K562 (cell line): ENCODE data around the gene OSM. TPM values are rescaled to one million over a fixed set of nuclear protein-coding genes. Genes with fewer than 3 reads are reported as not detected.
A peak's percentile ranks its signal among the peaks of the same experiment; 100 is the strongest.

Experiments
- ATAC-seq: fragments of 200-7000 bp; cut with Tn5 transposase; 3 replicates; pipeline ENCODE4 v1.9.1; 2020; ENCODE audit warnings: moderate library complexity
- BruUV-seq: library from RNA; stranded (reverse); fragments of 400-500 nt; replicated peaks from 2 replicates; lab custom pipeline; 2021; lab: Mats Ljungman, UMichigan
- CTCF ChIA-PET: fragments of 300-600 bp; formaldehyde crosslinking; extraction: SDS; loops from one replicate; lab custom pipeline; 2021; ENCODE audit warnings: low intra/inter-chr PET ratio; lab: Yijun Ruan, JAX
- POLR2A ChIA-PET: fragments of 300-600, 350-650 bp; sonication (Branson Sonifier 250); formaldehyde crosslinking; extraction: SDS; loops from one replicate; lab custom pipeline; 2021; ENCODE audit warnings: antibody characterized with exemption, inconsistent platforms; lab: Yijun Ruan, JAX
- DNase-seq, 4 experiments: peaks; one replicate each; pipeline versions ENCODE4 v3.0.0 to v3.0.0-alpha.2; 2011 to 2018; ENCODE audit warnings: low spot score in 3 of 4, mixed read lengths in 3 of 4; ENCODE audit errors: extremely low read depth in 1 of 4
- FAIRE-seq: peaks from 2 replicates; lab custom pipeline; 2011; peaks lifted over from hg19 to GRCh38; lab: Jason Lieb, UNC
- H2AFZ ChIP-seq: 2 replicates; pipeline ENCODE4 v1.6.0; 2011; ENCODE audit warnings: low read depth, low read length, control low read depth, inconsistent platforms
- H3K27ac ChIP-seq: fragments of 200-600 bp; 3 replicates; pipeline ENCODE4 v1.8.0; 2011; ENCODE audit warnings: low read depth, mild to moderate bottlenecking, control low read depth, inconsistent platforms, low read length, moderate library complexity, mixed read lengths; ENCODE audit errors: extremely low read depth
- H3K27me3 ChIP-seq, 2 experiments: fragments of 300-600 bp in 1 of 2; 2 replicates in 1 of 2; 3 replicates in 1 of 2; pipeline versions ENCODE4 v1.6.0 to v1.8.0; 2011; ENCODE audit warnings: inconsistent platforms in 2 of 2, low read length in 2 of 2, mild to moderate bottlenecking in 1 of 2, mixed read lengths in 1 of 2, moderate library complexity in 1 of 2; ENCODE audit not compliant: control insufficient read depth in 2 of 2, insufficient read depth in 2 of 2
- H3K36me3 ChIP-seq: fragments of 300-600 bp; 3 replicates; pipeline ENCODE4 v1.8.0; 2011; ENCODE audit warnings: mild to moderate bottlenecking, low read length, inconsistent platforms; ENCODE audit not compliant: control insufficient read depth, insufficient read depth
- H3K4me1 ChIP-seq, 2 experiments: fragments of 200-600 bp in 1 of 2; replicated peaks in 1 of 2; 2 replicates in 1 of 2; 3 replicates in 1 of 2; pipeline versions ENCODE4 v1.5.1 to v1.8.0; 2011; ENCODE audit warnings: inconsistent platforms in 2 of 2, low read length in 2 of 2, mild to moderate bottlenecking in 1 of 2, mixed read lengths in 1 of 2, moderate library complexity in 1 of 2; ENCODE audit not compliant: control insufficient read depth in 2 of 2, insufficient read depth in 2 of 2
- H3K4me2 ChIP-seq: 2 replicates; pipeline ENCODE4 v1.6.1; 2011; ENCODE audit warnings: low read length, control low read depth, inconsistent platforms, mixed read lengths; ENCODE audit not compliant: insufficient read depth
- H3K4me3 ChIP-seq: fragments of 200-600 bp; sonication (generic), shearing (Covaris generic); 2 replicates; pipeline ENCODE4 v1.5.1; 2016; ENCODE audit warnings: control low read depth, inconsistent platforms
- H3K79me2 ChIP-seq: fragments of 200-600 bp; 3 replicates; pipeline ENCODE4 v1.8.0; 2011; ENCODE audit warnings: low read length, inconsistent platforms; ENCODE audit not compliant: control insufficient read depth, insufficient read depth
- H3K9ac ChIP-seq, 2 experiments: 2 replicates each; pipeline versions ENCODE4 v1.6.0 to v1.6.1; 2011; ENCODE audit warnings: low read depth in 2 of 2, low read length in 2 of 2, control low read depth in 1 of 2, inconsistent platforms in 1 of 2, mild to moderate bottlenecking in 1 of 2, mixed read lengths in 1 of 2; ENCODE audit not compliant: insufficient read depth in 1 of 2
- H3K9me1 ChIP-seq: one replicate; pipeline ENCODE4 v1.6.0; 2011; ENCODE audit warnings: inconsistent platforms, mild to moderate bottlenecking, low read length, moderate library complexity; ENCODE audit not compliant: control insufficient read depth, insufficient read depth
- H3K9me3 ChIP-seq: replicated peaks from 2 replicates; pipeline ENCODE4 v1.5.1; 2011; ENCODE audit warnings: low read depth, low read length, inconsistent platforms; ENCODE audit not compliant: control insufficient read depth, insufficient read depth
- H4K20me1 ChIP-seq: replicated peaks from 2 replicates; pipeline ENCODE4 v1.6.1; 2011; ENCODE audit warnings: low read length, inconsistent platforms, mixed read lengths; ENCODE audit not compliant: control insufficient read depth, insufficient read depth
- GTF2E2 ChIP-seq: fragments of 200-800 bp; sonication (Bioruptor generic); IDR thresholded peaks from 2 replicates; pipeline ENCODE4 v1.6.1; 2016; ENCODE audit warnings: missing genetic modification characterization, missing compliant biosample characterization
- RBM15 ChIP-seq: fragments of 200-400 bp; formaldehyde crosslinking; IDR thresholded peaks from 2 replicates; pipeline ENCODE4 v1.6.1; 2018; ENCODE audit warnings: mild to moderate bottlenecking, low read length, moderate library complexity; ENCODE audit not compliant: insufficient read depth
- TAF15 ChIP-seq: fragments of 200-400 bp; formaldehyde crosslinking; IDR thresholded peaks from 2 replicates; pipeline ENCODE4 v1.6.1; 2017; ENCODE audit warnings: mild to moderate bottlenecking, low read depth, low read length, moderate library complexity
- ZNF146 ChIP-seq: IDR thresholded peaks from one replicate; pipeline ENCODE4 v1.6.1; 2018; ENCODE audit warnings: missing compliant biosample characterization; ENCODE audit not compliant: unreplicated experiment
- ZNF695 ChIP-seq: fragments of 450-650 bp; formaldehyde crosslinking; IDR thresholded peaks from 2 replicates; pipeline ENCODE4 v1.4.0; 2020; ENCODE audit warnings: mild to moderate bottlenecking, moderate library complexity
- WGBS: fragments of 100-300 bp; shearing (Covaris generic); methylation state at CpG from one replicate; pipeline ENCODE4 v1.1.6; 2016; ENCODE audit warnings: low coverage, mixed read lengths; ENCODE audit not compliant: insufficient coverage; ENCODE audit errors: missing lambda C conversion rate; 5-methylcytosine and 5-hydroxymethylcytosine counted together
- in situ Hi-C: fragments of 300-500 bp; cut with MboI; formaldehyde crosslinking; loops from 4 replicates; pipeline ENCODE4 v1.15.0; 2018; ENCODE audit warnings: inconsistent platforms, mixed read lengths
- intact Hi-C: fragments of 100-400 bp; cut with micrococcal nuclease; formaldehyde crosslinking; loops from 2 replicates; pipeline ENCODE4 v1.14.2; 2022
- polyA plus RNA-seq, 8 experiments: library from polyadenylated mRNA; depleted of rRNA in 4 of 8; stranded (reverse) in 5 of 8; unstranded in 3 of 8; fragments of >200 nt; fragmentation: Nextera tagmentation in 2 of 8; fragmentation: Illumina TruSeq in 1 of 8; extraction: Ambion mirVana in 2 of 8; extraction: Trizol in 1 of 8; gene quantifications; 2 replicates each; pipeline versions ENCODE4 v1.2.1 to v1.2.3, GENCODE V29; 2011 to 2014; ENCODE audit warnings: inconsistent platforms in 1 of 8, missing spikeins in 1 of 8
- total RNA-seq, 7 experiments: library from RNA; depleted of rRNA in 6 of 7; stranded (reverse); fragments of >200 nt in 6 of 7; fragmentation: Illumina TruSeq in 2 of 7; extraction: Trizol in 2 of 7; gene quantifications; 2 replicates each; pipeline versions ENCODE4 v1.2.1 to v1.2.3, GENCODE V29; 2011 to 2021; ENCODE audit warnings: low replicate concordance in 1 of 7

The OSM gene
- total and polyA plus RNA-seq, 9 of the 15 experiments (the other 6 are each of a cell fraction or from before 2014, with no cell fraction given) = 0.22 TPM; not detected in 8

- Histone ChIP-seq H3K9ac (peak overlapping the region in 1 of 2 experiments; percentile 13; a peak in 1 of 4 replicates), H3K4me3 (no peak overlapping the region), H3K27ac (no peak overlapping the region; the same call in 2 of the 3 replicates), H3K4me2 (no peak overlapping the region), H2AFZ (no peak overlapping the region), H3K4me1 (peaks cover 5 to 42% of the 10 kb centered on the region in 2 experiments; a peak in 4 of 5 replicates), H3K9me1 (no peaks in the 10 kb centered on the region), H4K20me1 (no peaks in the 10 kb centered on the region; the same call in 1 of the 2 replicates), H3K9me3 (no peaks in the 10 kb centered on the region), H3K36me3 (peaks cover 10% of the 10 kb centered on the region; the same call in 1 of the 3 replicates), H3K79me2 (peaks cover 10% of the 10 kb centered on the region), H3K27me3 (no peaks in the 10 kb centered on the region)
- intact Hi-C loops (no loop called here), in situ Hi-C loops (no loop called here)
- DNase-seq (no peak), ATAC-seq (no peak), FAIRE-seq (no peak)
- ChIA-PET CTCF (no interaction called here), POLR2A (interaction anchor here (0.8 to 1.9 kb wide), 2 partner anchors 14 to 280 kb away, joined by 3 to 6 read pairs; no protein-coding TSS in a partner anchor)
- WGBS = 77% methylated on average over 4 of the region's 4 CpGs
- no peak for TF ChIP-seq TAF15
- TF ChIP-seq ZNF146 (CRISPR knock-in tag) = no peak
- TF ChIP-seq RBM15 = no peak
- TF ChIP-seq GTF2E2 (tag) = no peak
- no peak for TF ChIP-seq ZNF695 (CRISPR knock-in tag)
- no TSS peak for BruUV-seq
These were observed 40.5 kb upstream of the OSM start for GRCh38 chr22:30307041-30307574.
